Measurements from ENCODE around the gene MYH10.

DNA sequence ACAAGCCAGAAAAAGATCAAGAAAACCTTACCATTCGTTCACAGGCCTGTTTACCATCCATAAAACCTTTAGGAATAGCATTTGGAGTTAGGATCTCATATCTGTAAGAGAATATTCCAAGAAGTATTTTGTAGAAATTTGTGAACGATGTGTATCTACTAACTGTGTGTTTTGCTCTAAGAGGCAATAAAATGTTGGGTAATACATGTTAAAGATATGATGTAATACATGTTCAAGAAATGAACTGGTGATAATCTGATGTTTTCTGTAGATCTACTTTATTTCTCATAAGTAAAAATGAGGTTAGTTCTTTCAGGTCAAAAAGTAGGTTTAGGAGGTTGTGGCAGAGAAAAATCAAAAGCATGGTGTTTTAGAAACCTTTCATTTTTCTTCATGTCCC is 111.7 kb downstream of the MYH10 start:
- TF ChIP-seq, protein P1, sequence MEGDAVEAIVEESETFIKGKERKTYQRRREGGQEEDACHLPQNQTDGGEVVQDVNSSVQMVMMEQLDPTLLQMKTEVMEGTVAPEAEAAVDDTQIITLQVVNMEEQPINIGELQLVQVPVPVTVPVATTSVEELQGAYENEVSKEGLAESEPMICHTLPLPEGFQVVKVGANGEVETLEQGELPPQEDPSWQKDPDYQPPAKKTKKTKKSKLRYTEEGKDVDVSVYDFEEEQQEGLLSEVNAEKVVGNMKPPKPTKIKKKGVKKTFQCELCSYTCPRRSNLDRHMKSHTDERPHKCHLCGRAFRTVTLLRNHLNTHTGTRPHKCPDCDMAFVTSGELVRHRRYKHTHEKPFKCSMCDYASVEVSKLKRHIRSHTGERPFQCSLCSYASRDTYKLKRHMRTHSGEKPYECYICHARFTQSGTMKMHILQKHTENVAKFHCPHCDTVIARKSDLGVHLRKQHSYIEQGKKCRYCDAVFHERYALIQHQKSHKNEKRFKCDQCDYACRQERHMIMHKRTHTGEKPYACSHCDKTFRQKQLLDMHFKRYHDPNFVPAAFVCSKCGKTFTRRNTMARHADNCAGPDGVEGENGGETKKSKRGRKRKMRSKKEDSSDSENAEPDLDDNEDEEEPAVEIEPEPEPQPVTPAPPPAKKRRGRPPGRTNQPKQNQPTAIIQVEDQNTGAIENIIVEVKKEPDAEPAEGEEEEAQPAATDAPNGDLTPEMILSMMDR (IDR thresholded peaks at IDR 0.05; ENCODE audit: poor library complexity, severe bottlenecking): no peak
- TF ChIP-seq POLR2AphosphoS5 (IDR thresholded peaks at IDR 0.05) (no peak), EZH2 (IDR thresholded peaks at IDR 0.05; ENCODE audit: borderline replicate concordance, insufficient read depth, low read length, poor library complexity, severe bottlenecking) (no peak), SMC3 (conservative IDR thresholded peaks at IDR 0.05; ENCODE audit: poor library complexity) (no peak), TAF1 (IDR thresholded peaks at IDR 0.05; ENCODE audit: low read depth) (no peak), EP300 (conservative IDR thresholded peaks at IDR 0.05; ENCODE audit: poor library complexity, severe bottlenecking) (no peak)
- TF ChIP-seq, protein P2, sequence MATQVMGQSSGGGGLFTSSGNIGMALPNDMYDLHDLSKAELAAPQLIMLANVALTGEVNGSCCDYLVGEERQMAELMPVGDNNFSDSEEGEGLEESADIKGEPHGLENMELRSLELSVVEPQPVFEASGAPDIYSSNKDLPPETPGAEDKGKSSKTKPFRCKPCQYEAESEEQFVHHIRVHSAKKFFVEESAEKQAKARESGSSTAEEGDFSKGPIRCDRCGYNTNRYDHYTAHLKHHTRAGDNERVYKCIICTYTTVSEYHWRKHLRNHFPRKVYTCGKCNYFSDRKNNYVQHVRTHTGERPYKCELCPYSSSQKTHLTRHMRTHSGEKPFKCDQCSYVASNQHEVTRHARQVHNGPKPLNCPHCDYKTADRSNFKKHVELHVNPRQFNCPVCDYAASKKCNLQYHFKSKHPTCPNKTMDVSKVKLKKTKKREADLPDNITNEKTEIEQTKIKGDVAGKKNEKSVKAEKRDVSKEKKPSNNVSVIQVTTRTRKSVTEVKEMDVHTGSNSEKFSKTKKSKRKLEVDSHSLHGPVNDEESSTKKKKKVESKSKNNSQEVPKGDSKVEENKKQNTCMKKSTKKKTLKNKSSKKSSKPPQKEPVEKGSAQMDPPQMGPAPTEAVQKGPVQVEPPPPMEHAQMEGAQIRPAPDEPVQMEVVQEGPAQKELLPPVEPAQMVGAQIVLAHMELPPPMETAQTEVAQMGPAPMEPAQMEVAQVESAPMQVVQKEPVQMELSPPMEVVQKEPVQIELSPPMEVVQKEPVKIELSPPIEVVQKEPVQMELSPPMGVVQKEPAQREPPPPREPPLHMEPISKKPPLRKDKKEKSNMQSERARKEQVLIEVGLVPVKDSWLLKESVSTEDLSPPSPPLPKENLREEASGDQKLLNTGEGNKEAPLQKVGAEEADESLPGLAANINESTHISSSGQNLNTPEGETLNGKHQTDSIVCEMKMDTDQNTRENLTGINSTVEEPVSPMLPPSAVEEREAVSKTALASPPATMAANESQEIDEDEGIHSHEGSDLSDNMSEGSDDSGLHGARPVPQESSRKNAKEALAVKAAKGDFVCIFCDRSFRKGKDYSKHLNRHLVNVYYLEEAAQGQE (IDR thresholded peaks at IDR 0.05; ENCODE audit: borderline replicate concordance): no peak

Measured in neural cell (in vitro differentiated cells).